NCI-H748 (cell line): ENCODE data around the gene DMRTB1.

Experiments used
- DNase-seq: peaks from one replicate; lab custom pipeline; 2025; ENCODE audit not compliant: unreplicated experiment; lab: John Stamatoyannopoulos, UW

DMRTB1 gene

GRCh38 chr1:53459321-53460175 is at the start of gene DMRTB1:
DMRTB1 (plus strand) TSS chr1:53459399; CDS start chr1:53459454, 55 bp downstream.
- no peak for DNase-seq

GRCh38 chr1:53409695-53410094 is 49.5 kb upstream of the DMRTB1 start:
- peak; percentile 29 for DNase-seq

DNA sequence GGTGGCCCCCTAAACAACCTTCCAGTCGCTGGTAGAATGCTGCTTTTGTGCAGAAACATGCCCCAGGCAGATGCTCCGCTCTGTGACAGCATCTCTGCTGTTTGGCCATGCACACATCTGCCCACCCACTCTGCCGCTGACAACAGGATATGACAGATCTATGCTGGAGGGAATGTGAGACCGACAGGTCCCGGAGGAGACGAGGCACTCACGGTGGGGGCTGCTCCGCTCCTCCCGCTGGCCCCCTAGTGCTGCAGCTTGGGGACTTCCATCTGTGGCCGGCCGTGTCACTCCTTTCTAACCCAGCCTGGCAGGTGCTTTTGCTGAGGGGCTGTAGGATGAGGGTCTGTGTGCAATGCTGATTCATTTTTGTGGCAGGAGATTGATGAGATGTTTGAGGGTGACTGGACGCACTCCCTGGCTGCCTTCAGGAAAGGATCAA is 49.1 kb upstream of the DMRTB1 start:
- DNase-seq = peak; percentile 29

DNA sequence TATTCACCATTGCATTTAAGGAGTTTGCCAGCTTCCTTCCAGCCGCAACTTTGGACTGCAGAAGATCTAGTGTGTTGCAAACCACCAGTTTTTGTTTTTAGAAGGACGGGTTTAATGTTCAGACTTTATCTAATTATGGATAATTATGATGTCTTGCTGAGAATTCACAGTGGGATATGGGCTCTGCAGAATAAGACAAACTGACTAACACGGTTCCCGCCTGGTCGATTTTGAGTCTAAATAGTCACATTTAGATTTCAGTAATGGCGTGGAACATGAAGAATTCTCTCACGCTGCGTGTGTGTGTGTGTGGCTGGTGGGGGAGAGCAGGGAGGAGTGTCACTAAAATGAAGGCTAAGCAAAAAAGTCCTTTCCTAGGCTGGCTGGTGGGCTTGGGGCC is 48.5 kb upstream of the DMRTB1 start:
- peak; percentile 14 for DNase-seq

DNA sequence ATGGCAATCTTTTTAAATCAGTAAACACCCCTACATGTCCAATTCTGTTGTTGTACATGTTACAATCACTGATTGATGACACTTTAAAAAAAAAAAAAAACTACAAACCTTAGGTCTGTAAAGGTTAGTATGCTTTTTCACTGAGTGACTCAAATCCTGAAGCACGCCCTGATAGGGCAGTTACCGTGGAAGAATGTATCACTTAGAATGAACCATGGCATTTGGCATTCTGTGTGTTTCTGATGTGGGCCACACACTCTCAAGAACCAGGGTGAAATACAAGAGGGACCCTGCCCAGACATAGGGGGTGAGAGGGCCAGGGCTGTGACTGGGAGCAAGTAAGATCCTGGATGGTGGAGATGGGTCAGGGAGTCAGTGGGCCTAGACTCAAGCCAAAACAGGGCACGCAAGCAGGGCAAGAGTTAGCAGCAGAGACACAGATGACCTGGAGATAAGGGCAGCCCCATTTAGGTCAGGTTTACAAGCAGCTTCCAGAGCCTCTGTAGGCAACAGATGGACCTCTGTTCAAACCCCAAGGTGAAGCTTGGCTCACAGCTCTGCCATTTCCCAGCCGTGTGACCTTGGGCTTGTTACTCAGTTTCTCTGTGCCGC is 47.6 kb upstream of the DMRTB1 start:
- DNase-seq = no peak

GRCh38 chr1:53412285-53413174 is 46.7 kb upstream of the DMRTB1 start:
- DNase-seq = no peak

GRCh38 chr1:53413175-53414001 is 45.8 kb upstream of the DMRTB1 start:
- DNase-seq = no peak

DNA sequence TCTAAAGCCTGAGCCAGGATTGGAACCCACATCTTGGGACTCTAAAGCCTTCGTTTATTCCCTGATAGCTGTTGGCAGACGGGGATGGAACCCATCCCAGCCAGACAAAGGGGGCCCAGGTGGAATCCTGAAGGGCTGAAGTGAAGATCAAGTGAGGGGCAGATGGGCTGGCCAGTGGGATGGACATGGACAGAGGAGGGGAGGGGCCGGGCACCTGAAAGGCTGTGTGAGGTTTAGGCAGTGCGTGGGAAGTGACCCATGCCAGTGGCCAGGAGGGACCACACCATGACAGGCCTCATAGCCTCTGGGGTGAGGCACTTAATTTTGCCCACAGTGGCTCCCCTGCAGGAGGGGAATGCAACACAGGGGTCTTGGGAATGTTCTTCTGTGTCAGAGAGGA is 44.6 kb upstream of the DMRTB1 start:
- DNase-seq = no peak

GRCh38 chr1:53415432-53415831 is 43.8 kb upstream of the DMRTB1 start:
- no peak for DNase-seq

- DNase-seq = no peak
Measured at GRCh38 chr1:53416269-53416813, 42.9 kb upstream of the DMRTB1 start.

GRCh38 chr1:53417074-53417511 is 42.1 kb upstream of the DMRTB1 start:
- no peak for DNase-seq

DNA sequence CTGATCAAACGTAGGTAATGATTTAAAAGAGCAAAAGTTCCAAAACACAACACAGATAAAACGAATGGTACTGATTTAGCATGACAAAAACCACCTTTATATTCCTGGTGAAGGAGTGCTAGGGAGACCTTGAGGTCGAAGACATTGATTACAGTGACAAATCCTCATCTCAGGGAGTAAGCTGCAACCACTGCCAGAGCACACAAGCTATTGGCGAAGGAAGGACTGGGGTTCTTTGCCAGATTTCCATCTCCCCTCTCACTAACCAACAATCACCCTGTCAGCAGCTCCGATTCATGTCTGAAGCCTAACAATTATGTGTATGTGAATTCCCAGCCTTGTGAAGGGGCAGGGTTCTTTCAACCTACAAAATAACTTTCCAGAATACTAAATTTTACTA is 40.2 kb upstream of the DMRTB1 start:
- no peak for DNase-seq

DNA sequence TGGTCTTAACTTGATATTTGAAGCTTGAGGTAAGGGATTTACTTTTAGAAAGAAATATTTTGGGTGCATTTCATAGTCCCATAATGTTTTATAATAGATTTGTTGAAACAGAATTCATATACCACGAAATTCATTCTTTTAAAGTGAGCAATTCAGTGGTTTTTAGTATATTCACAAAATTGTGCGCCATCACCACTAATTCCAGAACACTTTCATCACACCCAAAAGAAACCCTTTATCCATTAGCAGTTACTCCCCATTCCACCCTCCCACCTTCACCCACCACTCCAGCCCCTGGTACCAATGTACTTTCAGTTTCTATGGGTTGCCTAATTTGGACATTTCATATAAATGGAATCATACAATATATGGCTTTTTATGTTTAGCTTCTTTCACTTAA is 38.9 kb upstream of the DMRTB1 start:
- DNase-seq = no peak

DNA sequence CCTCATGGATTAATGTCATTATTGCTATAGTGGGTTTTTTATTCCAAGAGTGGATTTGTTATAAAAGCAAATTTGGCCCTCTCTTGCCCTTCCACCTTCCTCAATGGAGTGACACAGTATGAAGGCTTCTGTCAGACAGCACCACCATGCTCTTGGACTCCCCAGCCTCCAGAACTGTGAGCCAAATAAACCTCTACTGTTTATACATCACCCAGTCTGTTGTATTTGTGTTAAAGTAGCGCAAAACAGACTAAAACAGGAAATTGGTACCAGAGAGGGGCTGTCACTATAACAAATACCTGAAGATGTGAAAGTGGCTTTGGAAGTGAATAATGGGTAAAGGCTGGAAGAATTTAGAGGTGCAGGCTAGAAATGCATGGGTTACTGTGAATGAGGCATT is 38.0 kb upstream of the DMRTB1 start:
- DNase-seq = no peak

GRCh38 chr1:53430261-53430660 is 28.9 kb upstream of the DMRTB1 start:
- DNase-seq = peak; percentile 21

GRCh38 chr1:53430779-53431178 is 28.4 kb upstream of the DMRTB1 start:
- no peak for DNase-seq

DNA sequence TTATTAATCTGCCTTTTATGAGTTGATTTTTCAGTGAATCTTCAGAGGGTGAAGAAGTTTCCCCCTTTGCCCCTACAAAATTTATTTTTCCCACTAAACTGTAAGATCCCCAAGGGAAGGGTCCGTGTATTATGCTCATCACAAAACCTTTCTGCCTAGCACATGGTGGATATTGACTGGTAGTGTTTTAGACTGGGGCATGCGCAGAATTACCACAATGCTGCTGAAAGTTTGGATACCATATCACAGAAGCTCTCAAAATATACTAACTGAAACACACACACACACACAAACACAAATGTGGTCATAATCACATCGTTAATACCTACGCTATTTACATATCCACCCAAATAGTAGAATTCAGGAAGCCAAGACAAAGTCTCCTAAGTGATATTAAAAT is 28.0 kb upstream of the DMRTB1 start:
- no peak for DNase-seq

GRCh38 chr1:53431805-53432565 is 27.2 kb upstream of the DMRTB1 start:
- no peak for DNase-seq

DNA sequence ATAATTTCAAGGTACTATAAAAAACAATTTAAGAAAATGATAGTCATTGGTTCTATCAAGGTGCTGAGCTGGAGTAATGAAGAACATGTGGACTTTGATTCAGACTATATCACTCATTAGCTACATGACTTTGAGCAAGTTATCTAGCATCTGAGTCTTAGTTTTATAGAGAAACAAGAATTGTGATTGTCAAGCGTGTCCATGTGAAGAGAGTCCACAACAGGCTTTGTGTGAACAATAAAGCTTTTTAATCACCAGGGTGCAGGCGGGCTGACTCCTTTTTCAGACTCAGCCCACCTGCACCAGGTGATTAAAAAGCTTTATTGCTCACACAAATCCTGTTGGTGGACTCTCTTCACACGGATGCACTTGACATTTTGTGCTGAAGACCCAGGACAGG is 26.6 kb upstream of the DMRTB1 start:
- DNase-seq = peak; percentile 33
